Right lobe of liver (tissue), 6 donors: ENCODE measurements around the gene TEX52. TPM values are rescaled to one million over a fixed set of nuclear protein-coding genes. Genes with fewer than 3 reads are reported as not detected.

Source experiments
- ATAC-seq, 4 donors: fragments of 200-7000 bp; cut with Tn5 transposase; one replicate each; pipeline ENCODE4 v1.9.1; 2020; ENCODE audit warnings: mild to moderate bottlenecking in 4 of 4, moderate library complexity in 4 of 4
- DNase-seq, 3 donors: peaks; one replicate each; pipeline ENCODE4 v3.0.0-alpha.2; 2020
- H3K27ac ChIP-seq, 3 donors: fragments of 200-600 bp; one replicate each; pipeline ENCODE4 v1.8.0; 2022
- H3K27me3 ChIP-seq, 2 donors: fragments of 200-600 bp; one replicate each; pipeline ENCODE4 v1.8.0; 2022
- H3K36me3 ChIP-seq, 4 donors: fragments of 200-600 bp; sonication (generic) in 1 of 4; one replicate each; pipeline versions ENCODE4 v1.5.1 to v1.8.0; 2017 to 2022; ENCODE audit warnings: control low read depth in 1 of 4
- H3K4me1 ChIP-seq, 4 donors: fragments of 200-600 bp; sonication (generic) in 1 of 4; one replicate each; pipeline versions ENCODE4 v1.5.1 to v1.8.0; 2017 to 2022; ENCODE audit warnings: control low read depth in 1 of 4
- H3K4me3 ChIP-seq, 3 donors: fragments of 200-600 bp; one replicate each; pipeline ENCODE4 v1.8.0; 2022
- H3K9me3 ChIP-seq, 4 donors: fragments of 200-600 bp; sonication (generic) in 1 of 4; one replicate each; pipeline versions ENCODE4 v1.5.1 to v1.8.0; 2017 to 2022; ENCODE audit warnings: control low read depth in 1 of 4
- CTCF ChIP-seq, 4 donors: fragments of 200-600 bp in 3 of 4; fragments of 450-650 bp in 1 of 4; IDR thresholded peaks; one replicate each; pipeline versions ENCODE4 v1.5.1 to v1.8.0; 2016 to 2022; ENCODE audit warnings: antibody characterized with exemption in 4 of 4, mild to moderate bottlenecking in 2 of 4
- POLR2A ChIP-seq: fragments of 450-650 bp; IDR thresholded peaks from one replicate; pipeline ENCODE4 v1.6.1; 2017; ENCODE audit warnings: antibody characterized with exemption, mild to moderate bottlenecking
- WGBS: methylation state at CpG from one replicate; pipeline ENCODE4 v1.1.6; 2018; ENCODE audit warnings: low coverage, low lambda C conversion rate; ENCODE audit not compliant: insufficient coverage; ENCODE audit errors: missing lambda C conversion rate; 5-methylcytosine and 5-hydroxymethylcytosine counted together
- intact Hi-C, 2 donors: fragments of 100-400 bp; cut with DNase I; formaldehyde crosslinking; loops; one replicate each; pipeline versions ENCODE4 v1.11.2 to v1.14.1; 2022
- total RNA-seq, 6 experiments: library from RNA; depleted of rRNA in 2 of 6; stranded (reverse); fragments of >200 nt in 2 of 6; fragmentation: NEBNext Ultra II Directional in 3 of 6; extraction: Animal tissue kit (Norgen Biotek cat#: 25700) in 3 of 6; gene quantifications; one replicate each; pipeline versions ENCODE4 v1.1.0 to v1.2.4, GENCODE V29; 2016 to 2023
- donor health status: DM: no; HTN: yes; CAD: no.
- donor health status: DM: no; HTN: no; CAD: no.
- donor health status: DM: no; HTN: no; CAD: no.
- donor health status: DM: no; HTN: yes; CAD: no.
- donor health status: DM: no; HTN: yes; CAD: no.

TEX52 gene
- total RNA-seq, 6 experiments from 2014 or later: not detected

- H3K27me3 ChIP-seq: no peaks in the 10 kb centered on the region
- no peaks in the 10 kb centered on the region for H3K4me1 ChIP-seq
- H3K4me3 ChIP-seq: no peak overlapping the region
- no peak for ATAC-seq
- no peak for DNase-seq
- peaks cover 0 to 74% (median 27%) of the 10 kb centered on the region in 4 donors for H3K36me3 ChIP-seq
- intact Hi-C loops: no loop called here
- no peaks in the 10 kb centered on the region for H3K9me3 ChIP-seq
- TF ChIP-seq CTCF (IDR thresholded peaks at IDR 0.05): no peak
- no peak for TF ChIP-seq POLR2A
- 86% methylated on average over 4 of the region's 4 CpGs for WGBS
- no peak overlapping the region for H3K27ac ChIP-seq
Observed at GRCh38 chr12:2825132-2825531, 31.7 kb downstream of the TEX52 start.

- no peaks in the 10 kb centered on the region for H3K27me3 ChIP-seq
- H3K27ac ChIP-seq: no peak overlapping the region
- H3K36me3 ChIP-seq: peaks cover 0 to 78% (median 27%) of the 10 kb centered on the region in 4 donors
- intact Hi-C loops: no loop called here
- H3K9me3 ChIP-seq: no peaks in the 10 kb centered on the region
- no peaks in the 10 kb centered on the region for H3K4me1 ChIP-seq
- TF ChIP-seq POLR2A (no peak), CTCF (IDR thresholded peaks at IDR 0.05) (no peak)
- WGBS: 85% methylated on average over 6 of the region's 6 CpGs
- ATAC-seq (no peak), DNase-seq (no peak)
- no peak overlapping the region for H3K4me3 ChIP-seq
Observed at GRCh38 chr12:2824541-2824940, 32.3 kb downstream of the TEX52 start.

- WGBS: 69% methylated on average over 6 of the region's 7 CpGs
- peaks cover 0 to 83% (median 30%) of the 10 kb centered on the region in 4 donors for H3K36me3 ChIP-seq
- no peaks in the 10 kb centered on the region for H3K9me3 ChIP-seq
- H3K4me3 ChIP-seq: no peak overlapping the region
- ATAC-seq (no peak), DNase-seq (no peak)
- intact Hi-C loops: no loop called here
- no peaks in the 10 kb centered on the region for H3K4me1 ChIP-seq
- no peaks in the 10 kb centered on the region for H3K27me3 ChIP-seq
- H3K27ac ChIP-seq: no peak overlapping the region
- TF ChIP-seq POLR2A (no peak), CTCF (IDR thresholded peaks at IDR 0.05) (no peak)
Observed at GRCh38 chr12:2823483-2823882, 33.4 kb downstream of the TEX52 start.

- H3K36me3 ChIP-seq: peaks cover 0 to 73% (median 31%) of the 10 kb centered on the region in 4 donors
- no peaks in the 10 kb centered on the region for H3K4me1 ChIP-seq
- intact Hi-C loops: no loop called here
- DNase-seq (no peak), ATAC-seq (no peak)
- WGBS: 72% methylated on average over 2 of the region's 9 CpGs
- TF ChIP-seq CTCF (IDR thresholded peaks at IDR 0.05) (no peak), POLR2A (no peak)
- no peaks in the 10 kb centered on the region for H3K27me3 ChIP-seq
- no peak overlapping the region for H3K27ac ChIP-seq
- H3K4me3 ChIP-seq: no peak overlapping the region
- H3K9me3 ChIP-seq: no peaks in the 10 kb centered on the region
Observed at GRCh38 chr12:2820432-2820831, 36.4 kb downstream of the TEX52 start.

- Histone ChIP-seq H3K27me3 (no peaks in the 10 kb centered on the region), H3K27ac (no peak overlapping the region), H3K36me3 (peaks cover 0 to 66% (median 29%) of the 10 kb centered on the region in 4 donors), H3K4me3 (no peak overlapping the region), H3K4me1 (no peaks in the 10 kb centered on the region), H3K9me3 (no peaks in the 10 kb centered on the region)
- ATAC-seq (no peak), DNase-seq (no peak)
- WGBS: 95% methylated on average over 10 of the region's 15 CpGs
- no peak for TF ChIP-seq CTCF (IDR thresholded peaks at IDR 0.05)
- TF ChIP-seq POLR2A: no peak
- intact Hi-C loops: no loop called here
Observed at GRCh38 chr12:2819810-2820209, 37.0 kb downstream of the TEX52 start.
